K562 (cell line): ENCODE data around the gene BCL11A. TPM values are rescaled to one million over a fixed set of nuclear protein-coding genes. Genes with fewer than 3 reads are reported as not detected.

Source experiments
- CBX2 ChIP-seq: fragments of 200-600 bp; sonication (generic); IDR thresholded peaks from one replicate; pipeline ENCODE4 v1.6.1; 2012; ENCODE audit warnings: mild to moderate bottlenecking, low read length, inconsistent platforms; ENCODE audit not compliant: insufficient read depth, poor library complexity, severe bottlenecking
- GABPB1 ChIP-seq: sonication (generic); formaldehyde crosslinking; IDR thresholded peaks from 2 replicates; pipeline ENCODE4 v1.8.0; 2022; ENCODE audit warnings: mild to moderate bottlenecking, missing genetic modification reagents
- RBM15 ChIP-seq: fragments of 200-400 bp; formaldehyde crosslinking; IDR thresholded peaks from 2 replicates; pipeline ENCODE4 v1.6.1; 2018; ENCODE audit warnings: mild to moderate bottlenecking, low read length, moderate library complexity; ENCODE audit not compliant: insufficient read depth
- SRSF1 ChIP-seq: fragments of 200-400 bp; formaldehyde crosslinking; IDR thresholded peaks from 2 replicates; pipeline ENCODE4 v1.6.1; 2017; ENCODE audit warnings: mild to moderate bottlenecking, low read depth, low read length, moderate library complexity
- TBP ChIP-seq: optimal IDR thresholded peaks from 2 replicates; pipeline ENCODE3; 2011; ENCODE audit warnings: low read depth, low read length, improper control_type of control experiment
- YY1 ChIP-seq, 3 experiments: IDR thresholded peaks; 2 replicates each; pipeline ENCODE4 v1.6.1; 2011; ENCODE audit warnings: low read length in 2 of 3, mild to moderate bottlenecking in 2 of 3, moderate library complexity in 2 of 3, borderline replicate concordance in 1 of 3, control low read depth in 1 of 3, low read depth in 1 of 3; ENCODE audit not compliant: insufficient read depth in 3 of 3, insufficient replicate concordance in 2 of 3, control insufficient read depth in 1 of 3, insufficient read length in 1 of 3; ENCODE audit errors: extremely low read depth in 1 of 3
- ZNF318 ChIP-seq, 2 experiments: fragments of 450-650 bp; IDR thresholded peaks; 2 replicates each; pipeline ENCODE4 v1.6.1; 2016; ENCODE audit warnings: mild to moderate bottlenecking in 2 of 2, borderline replicate concordance in 1 of 2, low read depth in 1 of 2, moderate library complexity in 1 of 2
- ZNF408 ChIP-seq: fragments of 250-450 bp; sonication (Bioruptor Pico); IDR thresholded peaks from 2 replicates; pipeline ENCODE4 v1.4.0; 2020; ENCODE audit warnings: low read depth, mild to moderate bottlenecking, moderate library complexity
- polyA plus RNA-seq, 8 experiments: library from polyadenylated mRNA; depleted of rRNA in 4 of 8; stranded (reverse) in 5 of 8; unstranded in 3 of 8; fragments of >200 nt; fragmentation: Nextera tagmentation in 2 of 8; fragmentation: Illumina TruSeq in 1 of 8; extraction: Ambion mirVana in 2 of 8; extraction: Trizol in 1 of 8; gene quantifications; 2 replicates each; pipeline versions ENCODE4 v1.2.1 to v1.2.3, GENCODE V29; 2011 to 2014; ENCODE audit warnings: inconsistent platforms in 1 of 8, missing spikeins in 1 of 8
- total RNA-seq, 7 experiments: library from RNA; depleted of rRNA in 6 of 7; stranded (reverse); fragments of >200 nt in 6 of 7; fragmentation: Illumina TruSeq in 2 of 7; extraction: Trizol in 2 of 7; gene quantifications; 2 replicates each; pipeline versions ENCODE4 v1.2.1 to v1.2.3, GENCODE V29; 2011 to 2021; ENCODE audit warnings: low replicate concordance in 1 of 7
- TF ChIP-seq, protein P1 (sequence below): fragments of 450-650 bp; conservative IDR thresholded peaks from 2 replicates; pipeline ENCODE4 v1.6.1; 2016; ENCODE audit warnings: missing genetic modification characterization, low read depth, mild to moderate bottlenecking, control low read depth, missing compliant biosample characterization

BCL11A gene
- total and polyA plus RNA-seq, 9 of the 15 experiments (the other 6 are each of a cell fraction or from before 2014, with no cell fraction given), result 0.13 TPM; not detected in 8

DNA sequence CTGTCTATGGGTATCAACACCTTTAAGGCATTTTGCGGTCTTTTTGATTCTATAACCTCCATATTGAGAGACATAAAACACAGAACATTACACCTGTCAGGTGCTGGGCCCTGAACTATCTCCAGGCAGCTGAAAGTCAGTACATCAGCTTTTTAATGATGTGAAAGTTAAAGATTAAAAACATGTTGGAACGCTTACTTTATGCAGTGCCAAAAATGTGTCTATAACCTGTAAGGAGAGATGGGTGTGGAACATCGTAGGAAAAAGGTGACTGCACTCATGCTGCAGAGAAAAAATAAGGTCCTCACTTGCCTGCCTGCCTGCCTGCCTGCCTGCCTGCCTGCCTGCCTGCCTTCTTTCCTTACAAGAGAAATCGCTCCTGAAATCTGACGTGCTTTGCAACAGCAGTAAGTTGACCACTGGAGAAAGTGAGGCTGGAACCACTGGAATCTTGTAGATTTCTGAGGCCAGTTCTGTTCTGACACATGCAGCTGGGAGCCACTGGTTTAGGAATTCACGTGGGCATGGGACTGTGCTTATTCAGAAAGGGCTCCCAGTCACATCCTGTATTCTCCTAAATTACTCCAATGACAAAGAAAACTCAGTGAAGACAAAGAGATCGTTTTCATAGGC, 34.1 kb downstream of the BCL11A start (continued):
- TF ChIP-seq ZNF318 (IDR thresholded peaks at IDR 0.05; ENCODE audit: borderline replicate concordance in 1 of 2, low read depth in 1 of 2), result no peak
- no peak for TF ChIP-seq GABPB1 (CRISPR knock-in tag)
- no peak for TF ChIP-seq SRSF1
- no peak for TF ChIP-seq CBX2
- TF ChIP-seq ZNF408 (CRISPR knock-in tag), result no peak
- no peak for TF ChIP-seq RBM15
- TF ChIP-seq, protein P1, sequence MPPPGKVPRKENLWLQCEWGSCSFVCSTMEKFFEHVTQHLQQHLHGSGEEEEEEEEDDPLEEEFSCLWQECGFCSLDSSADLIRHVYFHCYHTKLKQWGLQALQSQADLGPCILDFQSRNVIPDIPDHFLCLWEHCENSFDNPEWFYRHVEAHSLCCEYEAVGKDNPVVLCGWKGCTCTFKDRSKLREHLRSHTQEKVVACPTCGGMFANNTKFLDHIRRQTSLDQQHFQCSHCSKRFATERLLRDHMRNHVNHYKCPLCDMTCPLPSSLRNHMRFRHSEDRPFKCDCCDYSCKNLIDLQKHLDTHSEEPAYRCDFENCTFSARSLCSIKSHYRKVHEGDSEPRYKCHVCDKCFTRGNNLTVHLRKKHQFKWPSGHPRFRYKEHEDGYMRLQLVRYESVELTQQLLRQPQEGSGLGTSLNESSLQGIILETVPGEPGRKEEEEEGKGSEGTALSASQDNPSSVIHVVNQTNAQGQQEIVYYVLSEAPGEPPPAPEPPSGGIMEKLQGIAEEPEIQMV (tag), result no peak
- no peak for TF ChIP-seq TBP
- TF ChIP-seq YY1 (IDR thresholded peaks at IDR 0.05; ENCODE audit: borderline replicate concordance in 1 of 3, control insufficient read depth in 1 of 3, extremely low read depth in 1 of 3, insufficient read depth in 3 of 3, insufficient read length in 1 of 3, insufficient replicate concordance in 2 of 3, low read depth in 1 of 3, low read length in 2 of 3), result no peak
- TF ChIP-seq, all 486 proteins: peak for 0
